HepG2 (cell line): ENCODE measurements around the gene EIF1AD. TPM values are rescaled to one million over a fixed set of nuclear protein-coding genes. Genes with fewer than 3 reads are reported as not detected.

Source experiments
- CHD4 ChIP-seq: fragments of 200-600 bp; sonication (generic); IDR thresholded peaks from 2 replicates; pipeline ENCODE4 v1.7.0; 2017; ENCODE audit warnings: mild to moderate bottlenecking, low read length, borderline replicate concordance
- DPF2 ChIP-seq: sonication (generic); formaldehyde crosslinking; IDR thresholded peaks from 2 replicates; pipeline ENCODE4 v1.4.0; 2020; ENCODE audit warnings: mild to moderate bottlenecking, low read depth, missing genetic modification reagents, borderline replicate concordance
- ETV5 ChIP-seq: IDR thresholded peaks from 2 replicates; pipeline ENCODE4 v1.6.1; 2018; ENCODE audit warnings: missing biosample characterization, missing genetic modification reagents, inconsistent platforms, borderline replicate concordance
- GTF2F1 ChIP-seq: fragments of 150-350 bp; IDR thresholded peaks from 2 replicates; pipeline ENCODE4 v1.6.1; 2014; ENCODE audit warnings: low read length
- MAFG ChIP-seq: sonication (generic); formaldehyde crosslinking; IDR thresholded peaks from 2 replicates; pipeline ENCODE4 v1.5.1; 2020; ENCODE audit warnings: mild to moderate bottlenecking, missing genetic modification reagents
- MLLT10 ChIP-seq: sonication (generic); formaldehyde crosslinking; IDR thresholded peaks from 2 replicates; pipeline ENCODE4 v1.4.0; 2020; ENCODE audit warnings: missing genetic modification reagents
- MYPOP ChIP-seq: sonication (generic); formaldehyde crosslinking; IDR thresholded peaks from 2 replicates; pipeline ENCODE4 v1.8.1; 2023; ENCODE audit warnings: mild to moderate bottlenecking, moderate library complexity, missing genetic modification reagents
- NCOA2 ChIP-seq: sonication (generic); formaldehyde crosslinking; IDR thresholded peaks from 2 replicates; pipeline ENCODE4 v1.8.0; 2022; ENCODE audit warnings: inconsistent platforms
- PHF5A ChIP-seq: IDR thresholded peaks from one replicate; pipeline ENCODE4 v1.6.1; 2018; ENCODE audit warnings: low read depth, missing genetic modification reagents; ENCODE audit not compliant: unreplicated experiment
- TFDP1 ChIP-seq: IDR thresholded peaks from 2 replicates; pipeline ENCODE4 v1.6.1; 2016; ENCODE audit warnings: missing compliant biosample characterization, missing genetic modification reagents, borderline replicate concordance
- THAP11 ChIP-seq: IDR thresholded peaks from 2 replicates; pipeline ENCODE4 v1.6.1; 2016; ENCODE audit warnings: missing biosample characterization, missing genetic modification reagents
- TIGD3 ChIP-seq: sonication (generic); formaldehyde crosslinking; IDR thresholded peaks from 2 replicates; pipeline ENCODE4 v1.5.1; 2020; ENCODE audit warnings: mild to moderate bottlenecking, missing genetic modification reagents, borderline replicate concordance
- ZKSCAN1 ChIP-seq: fragments of 150-350 bp; IDR thresholded peaks from 2 replicates; pipeline ENCODE4 v1.6.1; 2014; ENCODE audit warnings: low read length
- ZNF18 ChIP-seq: sonication (generic); formaldehyde crosslinking; IDR thresholded peaks from 2 replicates; pipeline ENCODE4 v1.8.0; 2022; ENCODE audit warnings: mild to moderate bottlenecking, missing genetic modification reagents; ENCODE audit not compliant: insufficient replicate concordance
- ZNF20 ChIP-seq: sonication (generic); formaldehyde crosslinking; IDR thresholded peaks from 2 replicates; pipeline ENCODE4 v1.4.0; 2020; ENCODE audit warnings: mild to moderate bottlenecking, moderate library complexity, missing genetic modification reagents
- ZNF256 ChIP-seq: sonication (generic); formaldehyde crosslinking; conservative IDR thresholded peaks from 2 replicates; pipeline ENCODE4 v1.4.0; 2020; ENCODE audit warnings: missing genetic modification reagents
- ZNF33A ChIP-seq: sonication (generic); formaldehyde crosslinking; IDR thresholded peaks from 2 replicates; pipeline ENCODE4 v1.5.1; 2020; ENCODE audit warnings: missing genetic modification reagents, mild to moderate bottlenecking, moderate library complexity, borderline replicate concordance
- ZNF513 ChIP-seq: sonication (generic); formaldehyde crosslinking; conservative IDR thresholded peaks from 2 replicates; pipeline ENCODE4 v1.5.0; 2020; ENCODE audit warnings: missing genetic modification reagents
- ZNF672 ChIP-seq: sonication (generic); formaldehyde crosslinking; IDR thresholded peaks from 2 replicates; pipeline ENCODE4 v1.8.1; 2022; ENCODE audit warnings: missing genetic modification reagents
- ZUFSP ChIP-seq: sonication (generic); formaldehyde crosslinking; IDR thresholded peaks from 2 replicates; pipeline ENCODE4 v1.9.0; 2021; ENCODE audit warnings: missing genetic modification reagents, mild to moderate bottlenecking, borderline replicate concordance
- polyA plus RNA-seq, 8 experiments: library from polyadenylated mRNA; depleted of rRNA in 3 of 8; stranded (reverse) in 7 of 8; unstranded in 1 of 8; fragments of >200 nt; fragmentation: Illumina TruSeq in 4 of 8; extraction: Trizol in 4 of 8; gene quantifications; 2 replicates each; pipeline versions ENCODE4 v1.2.1 to v1.2.3, GENCODE V29; 2011 to 2016; ENCODE audit warnings: low read depth in 4 of 8, missing spikeins in 1 of 8, mixed read lengths in 1 of 8; ENCODE audit not compliant: insufficient read depth in 1 of 8
- total RNA-seq, 5 experiments: library from RNA; depleted of rRNA; stranded (reverse); fragments of >200 nt; fragmentation: Illumina TruSeq; extraction: Trizol; gene quantifications; 2 replicates each; pipeline ENCODE4 v1.2.3, GENCODE V29; 2016; ENCODE audit warnings: low read depth in 1 of 5

EIF1AD gene
- total and polyA plus RNA-seq, 2 of the 13 experiments (the other 11 are each of a cell fraction or from before 2014, with no cell fraction given), result 18.2 to 30.8 TPM

- no peak for TF ChIP-seq ZNF18 (CRISPR knock-in tag)
- TF ChIP-seq ZUFSP (CRISPR knock-in tag), result no peak
- no peak for TF ChIP-seq ZNF33A
- TF ChIP-seq MAFG (CRISPR knock-in tag), result no peak
- TF ChIP-seq MYPOP (CRISPR knock-in tag), result peak; percentile 70
- no peak for TF ChIP-seq CHD4
- no peak for TF ChIP-seq ETV5 (CRISPR knock-in tag)
- no peak for TF ChIP-seq THAP11 (CRISPR knock-in tag)
- TF ChIP-seq ZNF20 (CRISPR knock-in tag), result no peak
- TF ChIP-seq ZNF672 (CRISPR knock-in tag), result no peak
- no peak for TF ChIP-seq GTF2F1
- TF ChIP-seq ZKSCAN1, result no peak
- TF ChIP-seq ZNF513 (CRISPR knock-in tag), result no peak
- no peak for TF ChIP-seq DPF2 (CRISPR knock-in tag)
- TF ChIP-seq PHF5A (CRISPR knock-in tag), result no peak
- TF ChIP-seq MLLT10 (CRISPR knock-in tag), result no peak
- TF ChIP-seq TIGD3 (CRISPR knock-in tag), result no peak
- peak; percentile 26; the same call in 1 of the 2 replicates for TF ChIP-seq NCOA2 (CRISPR knock-in tag)
- TF ChIP-seq TFDP1 (CRISPR knock-in tag), result no peak
- TF ChIP-seq ZNF256 (CRISPR knock-in tag), result no peak
Measured at GRCh38 chr11:66002648-66003225, 780 bp upstream of the EIF1AD start (continued).
